ENCODE data around the gene FUT7. TPM values are rescaled to one million over a fixed set of nuclear protein-coding genes. Genes with fewer than 3 reads are reported as not detected.

The FUT7 gene
- total and polyA plus RNA-seq, 8 donors = 0.08 to 2.9 (median 0.11) TPM; not detected in 3

DNA sequence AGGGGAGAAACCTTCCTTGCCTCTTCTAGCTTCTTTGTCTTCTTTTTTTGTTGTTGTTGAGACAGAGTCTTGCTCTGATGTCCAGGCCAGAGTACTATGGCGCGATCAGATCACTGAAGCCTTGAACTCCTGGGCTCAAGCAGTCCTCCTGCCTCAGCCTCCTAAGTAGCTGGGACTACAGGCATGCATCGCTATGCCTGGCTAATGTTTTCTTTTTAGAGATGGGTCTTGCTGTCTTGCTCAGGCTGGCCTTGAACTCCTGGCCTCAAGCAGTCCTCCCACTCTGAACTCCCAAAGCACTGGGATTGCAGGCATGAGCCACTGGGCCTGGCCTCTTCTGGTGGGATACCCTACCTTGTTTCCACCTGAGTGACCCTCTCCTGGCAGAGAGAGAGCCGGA, 43.0 kb downstream of the FUT7 start:
- no peak for ATAC-seq

DNA sequence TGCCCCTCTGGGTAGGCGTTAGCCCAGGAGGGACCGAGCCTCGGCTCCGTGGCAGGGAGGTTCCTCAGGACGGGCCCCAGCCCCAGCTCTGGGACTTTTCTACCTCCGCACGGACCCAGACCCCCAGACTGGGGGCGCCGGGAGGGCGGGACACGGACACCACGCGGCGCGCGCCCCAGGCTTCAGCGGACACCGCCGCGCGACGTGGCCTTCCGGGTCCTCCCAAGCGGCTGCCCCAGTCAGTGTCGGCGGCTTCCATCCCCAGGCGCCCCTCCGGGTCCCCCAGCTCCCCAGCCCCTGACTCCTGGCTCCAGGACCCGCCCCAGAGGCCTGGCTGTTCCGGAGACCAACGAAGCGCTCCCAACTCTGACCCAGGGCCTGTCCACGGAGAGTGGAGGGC, 46.0 kb downstream of the FUT7 start:
- peaks cover 0 to 5% of the 10 kb centered on the region in 2 donors for H3K4me1 ChIP-seq
- peaks cover 24 to 49% of the 10 kb centered on the region in 2 donors for H3K27me3 ChIP-seq
- TF ChIP-seq, protein P1, sequence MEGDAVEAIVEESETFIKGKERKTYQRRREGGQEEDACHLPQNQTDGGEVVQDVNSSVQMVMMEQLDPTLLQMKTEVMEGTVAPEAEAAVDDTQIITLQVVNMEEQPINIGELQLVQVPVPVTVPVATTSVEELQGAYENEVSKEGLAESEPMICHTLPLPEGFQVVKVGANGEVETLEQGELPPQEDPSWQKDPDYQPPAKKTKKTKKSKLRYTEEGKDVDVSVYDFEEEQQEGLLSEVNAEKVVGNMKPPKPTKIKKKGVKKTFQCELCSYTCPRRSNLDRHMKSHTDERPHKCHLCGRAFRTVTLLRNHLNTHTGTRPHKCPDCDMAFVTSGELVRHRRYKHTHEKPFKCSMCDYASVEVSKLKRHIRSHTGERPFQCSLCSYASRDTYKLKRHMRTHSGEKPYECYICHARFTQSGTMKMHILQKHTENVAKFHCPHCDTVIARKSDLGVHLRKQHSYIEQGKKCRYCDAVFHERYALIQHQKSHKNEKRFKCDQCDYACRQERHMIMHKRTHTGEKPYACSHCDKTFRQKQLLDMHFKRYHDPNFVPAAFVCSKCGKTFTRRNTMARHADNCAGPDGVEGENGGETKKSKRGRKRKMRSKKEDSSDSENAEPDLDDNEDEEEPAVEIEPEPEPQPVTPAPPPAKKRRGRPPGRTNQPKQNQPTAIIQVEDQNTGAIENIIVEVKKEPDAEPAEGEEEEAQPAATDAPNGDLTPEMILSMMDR (IDR thresholded peaks at IDR 0.05) = no peak
- H3K36me3 ChIP-seq = no peaks in the 10 kb centered on the region
- ATAC-seq (no peak), DNase-seq (no peak)
- intact Hi-C loops (cut with DNase I) = no loop called here
- no peak overlapping the region for H3K4me3 ChIP-seq
- H3K9me3 ChIP-seq = peaks cover 0 to 3% of the 10 kb centered on the region in 2 donors
- H3K27ac ChIP-seq = no peak overlapping the region

More for the DNA sequence above, 43.0 kb downstream of the FUT7 start:
- intact Hi-C loops (cut with DNase I) = no loop called here
- no peak for DNase-seq
- H3K36me3 ChIP-seq = peaks cover 0 to 8% of the 10 kb centered on the region in 2 donors
- H3K4me3 ChIP-seq = no peak overlapping the region
- peaks cover 12 to 14% of the 10 kb centered on the region in 2 donors for H3K4me1 ChIP-seq
- peaks cover 24 to 34% of the 10 kb centered on the region in 2 donors for H3K27me3 ChIP-seq
- H3K27ac ChIP-seq = no peak overlapping the region
- peaks cover 0 to 3% of the 10 kb centered on the region in 2 donors for H3K9me3 ChIP-seq
- TF ChIP-seq, protein P1 (IDR thresholded peaks at IDR 0.05) = no peak

GRCh38 chr9:136985027-136985602, 46.8 kb downstream of the FUT7 start:
- no peak for ATAC-seq
- peaks cover 0 to 5% of the 10 kb centered on the region in 2 donors for H3K4me1 ChIP-seq
- DNase-seq = no peak
- H3K27me3 ChIP-seq = peaks cover 24 to 49% of the 10 kb centered on the region in 2 donors
- no peak overlapping the region for H3K27ac ChIP-seq
- no peaks in the 10 kb centered on the region for H3K9me3 ChIP-seq
- TF ChIP-seq, protein P1 (IDR thresholded peaks at IDR 0.05) = no peak
- no peak overlapping the region for H3K4me3 ChIP-seq
- intact Hi-C loops (cut with DNase I) = no loop called here
- H3K36me3 ChIP-seq = no peaks in the 10 kb centered on the region

DNA sequence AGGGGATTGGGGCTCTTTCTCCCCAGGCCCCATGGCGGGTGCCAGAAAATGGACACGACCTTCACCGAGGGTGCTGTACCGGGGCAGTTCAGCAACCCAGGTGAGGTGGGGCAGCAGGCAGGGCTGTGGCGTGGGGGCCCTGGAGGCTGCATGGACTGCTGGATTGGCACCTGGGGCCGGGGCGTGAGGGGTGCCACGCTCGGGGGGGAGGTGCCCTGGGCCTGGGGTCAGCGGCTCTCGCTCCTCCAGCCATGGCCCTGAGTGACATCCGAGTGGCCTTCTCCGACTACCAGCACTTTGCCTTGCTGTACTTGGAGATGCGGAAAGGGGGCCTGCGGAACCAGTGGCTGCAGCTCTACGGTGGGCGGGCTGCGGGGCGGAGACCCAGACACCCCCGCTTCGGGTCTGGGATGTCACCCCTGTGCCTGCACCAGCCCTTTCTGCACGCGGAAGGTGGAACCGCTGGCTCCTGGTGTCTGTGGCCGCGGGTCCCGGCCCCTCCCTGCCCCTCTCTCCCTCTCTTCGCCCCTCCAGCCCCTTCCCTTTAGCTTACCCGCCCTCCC, 47.3 kb downstream of the FUT7 start:
- TF ChIP-seq, protein P1 (IDR thresholded peaks at IDR 0.05) = no peak
- H3K4me3 ChIP-seq = no peak overlapping the region
- H3K4me1 ChIP-seq = peaks cover 0 to 5% of the 10 kb centered on the region in 2 donors
- ATAC-seq (no peak), DNase-seq (no peak)
- intact Hi-C loops (cut with DNase I) = no loop called here
- H3K36me3 ChIP-seq = no peaks in the 10 kb centered on the region
- no peaks in the 10 kb centered on the region for H3K9me3 ChIP-seq
- peaks cover 24 to 49% of the 10 kb centered on the region in 2 donors for H3K27me3 ChIP-seq
- no peak overlapping the region for H3K27ac ChIP-seq

GRCh38 chr9:136983656-136984314, 48.1 kb downstream of the FUT7 start:
- ATAC-seq (no peak), DNase-seq (no peak)
- H3K27me3 ChIP-seq = peaks cover 24 to 52% of the 10 kb centered on the region in 2 donors
- TF ChIP-seq, protein P1 (IDR thresholded peaks at IDR 0.05) = no peak
- no peak overlapping the region for H3K27ac ChIP-seq
- no peak overlapping the region for H3K4me3 ChIP-seq
- no peaks in the 10 kb centered on the region for H3K9me3 ChIP-seq
- H3K4me1 ChIP-seq = peaks cover 0 to 5% of the 10 kb centered on the region in 2 donors
- intact Hi-C loops (cut with DNase I) = no loop called here
- no peaks in the 10 kb centered on the region for H3K36me3 ChIP-seq

Measured in left lung (tissue), 10 donors.